ENCODE results near the gene ADGRL2.

Gene ADGRL2

DNA sequence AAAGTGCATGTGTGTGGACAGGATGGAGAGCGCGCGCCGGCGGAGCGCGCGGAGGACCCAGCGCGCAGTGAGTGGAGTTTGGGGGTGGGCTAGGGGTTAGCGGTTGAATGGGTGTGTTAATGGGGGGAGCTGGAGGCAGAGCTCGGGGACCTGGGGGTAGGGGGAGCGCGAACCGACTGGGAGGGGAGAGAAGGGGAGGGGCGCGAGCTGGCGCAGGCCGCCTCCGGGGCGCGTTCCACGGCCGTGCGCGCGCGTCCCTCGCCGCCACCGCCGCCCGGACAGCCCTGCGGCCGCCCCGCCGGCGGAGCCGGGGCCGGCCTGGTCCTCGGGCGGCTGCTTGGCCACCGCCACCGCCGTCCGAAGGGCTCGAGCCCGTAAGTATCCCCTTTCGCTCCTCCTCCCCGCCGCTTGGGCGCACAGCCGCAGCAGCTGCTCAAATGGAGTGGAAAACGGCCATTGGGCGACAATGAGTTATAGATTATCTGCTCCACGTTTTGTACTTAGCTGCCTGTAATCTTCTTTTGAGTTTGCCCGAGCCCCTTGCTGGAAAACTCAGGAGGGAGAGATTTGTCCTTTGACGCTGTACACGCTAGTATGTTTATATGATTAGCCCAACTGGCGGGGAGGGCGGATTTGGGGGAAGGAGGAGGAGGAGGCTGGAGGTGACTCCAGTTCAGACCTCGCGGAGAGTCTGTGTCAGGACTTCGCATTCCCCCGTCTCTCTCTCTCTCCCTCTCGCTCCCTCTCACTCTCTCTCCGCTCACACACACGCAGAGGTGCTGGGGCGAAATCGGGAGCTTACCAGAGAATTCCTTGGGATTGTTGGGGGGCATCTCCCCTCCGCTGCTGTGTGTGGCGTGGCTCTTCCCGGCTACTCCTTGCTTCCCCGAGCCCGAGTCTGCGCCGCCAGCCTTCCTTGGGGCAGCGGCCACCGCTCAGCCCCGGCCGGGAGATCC lies at the start of gene ADGRL2:
Gene ADGRL2, plus strand, starts transcription at position 240 of the 956 bp plus-strand sequence. CDS start 36,051 bp downstream, outside the sequence.
- in situ Hi-C loops (cut with HindIII; ENCODE audit: low sequenced_read_pairs) = no loop called here
- peak; percentile 76 for DNase-seq (ENCODE audit: low read depth)
- TF ChIP-seq, protein P1, sequence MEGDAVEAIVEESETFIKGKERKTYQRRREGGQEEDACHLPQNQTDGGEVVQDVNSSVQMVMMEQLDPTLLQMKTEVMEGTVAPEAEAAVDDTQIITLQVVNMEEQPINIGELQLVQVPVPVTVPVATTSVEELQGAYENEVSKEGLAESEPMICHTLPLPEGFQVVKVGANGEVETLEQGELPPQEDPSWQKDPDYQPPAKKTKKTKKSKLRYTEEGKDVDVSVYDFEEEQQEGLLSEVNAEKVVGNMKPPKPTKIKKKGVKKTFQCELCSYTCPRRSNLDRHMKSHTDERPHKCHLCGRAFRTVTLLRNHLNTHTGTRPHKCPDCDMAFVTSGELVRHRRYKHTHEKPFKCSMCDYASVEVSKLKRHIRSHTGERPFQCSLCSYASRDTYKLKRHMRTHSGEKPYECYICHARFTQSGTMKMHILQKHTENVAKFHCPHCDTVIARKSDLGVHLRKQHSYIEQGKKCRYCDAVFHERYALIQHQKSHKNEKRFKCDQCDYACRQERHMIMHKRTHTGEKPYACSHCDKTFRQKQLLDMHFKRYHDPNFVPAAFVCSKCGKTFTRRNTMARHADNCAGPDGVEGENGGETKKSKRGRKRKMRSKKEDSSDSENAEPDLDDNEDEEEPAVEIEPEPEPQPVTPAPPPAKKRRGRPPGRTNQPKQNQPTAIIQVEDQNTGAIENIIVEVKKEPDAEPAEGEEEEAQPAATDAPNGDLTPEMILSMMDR (IDR thresholded peaks at IDR 0.05; ENCODE audit: low read depth, low read length, missing control alignments) = no peak
- peak within 1 kb of the TSS; percentile 83 for H3K4me3 ChIP-seq (ENCODE audit: low read depth, low read length)

DNA sequence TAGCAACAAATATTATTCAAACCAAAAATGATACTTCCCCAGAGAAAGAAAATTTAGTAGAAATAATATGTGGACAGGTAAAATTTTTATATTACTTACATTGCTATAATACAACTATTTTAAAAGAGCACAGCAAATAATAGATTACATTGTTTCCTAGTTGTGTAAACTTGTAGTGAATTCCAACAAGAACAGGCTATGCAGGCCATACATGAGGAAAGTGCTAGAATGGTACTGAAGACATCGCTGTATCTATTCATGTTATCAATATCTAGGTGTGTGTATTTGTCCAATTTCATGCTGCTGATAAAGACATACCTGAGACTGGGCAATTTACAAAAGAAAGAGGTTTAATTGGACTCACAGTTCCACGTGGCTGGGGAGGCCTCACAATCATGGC lies 47.9 kb upstream of the ADGRL2 start:
- in situ Hi-C loops (cut with HindIII; ENCODE audit: low sequenced_read_pairs) = no loop called here
- DNase-seq (ENCODE audit: low read depth) = no peak
- TF ChIP-seq, protein P1 (IDR thresholded peaks at IDR 0.05; ENCODE audit: low read depth, low read length, missing control alignments) = no peak
- no peak overlapping the region for H3K4me3 ChIP-seq (ENCODE audit: low read depth, low read length)

DNA sequence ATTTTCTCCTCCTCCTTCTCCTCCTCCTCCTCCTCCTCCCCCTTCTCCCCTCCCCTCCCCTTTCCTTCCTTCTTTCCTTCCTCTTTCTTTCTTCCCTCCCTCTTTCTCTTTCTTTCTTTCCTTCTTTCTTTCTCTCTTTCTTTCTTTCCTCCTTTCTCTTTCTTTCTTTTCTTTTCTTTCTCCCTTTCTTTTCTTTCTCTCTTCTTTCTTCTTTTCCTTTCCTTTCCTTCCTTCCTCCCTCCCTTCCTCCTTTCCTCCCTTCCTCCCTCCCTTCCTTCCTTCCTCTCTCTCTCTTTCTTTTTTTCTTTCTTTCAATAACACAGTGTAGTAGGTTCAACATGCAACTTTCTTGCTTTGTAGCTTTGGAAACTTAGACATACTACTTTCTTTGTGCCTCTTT lies 46.3 kb upstream of the ADGRL2 start:
- in situ Hi-C loops (cut with HindIII; ENCODE audit: low sequenced_read_pairs) = no loop called here
- TF ChIP-seq, protein P1 (IDR thresholded peaks at IDR 0.05; ENCODE audit: low read depth, low read length, missing control alignments) = no peak
- no peak overlapping the region for H3K4me3 ChIP-seq (ENCODE audit: low read depth, low read length)
- DNase-seq (ENCODE audit: low read depth) = no peak

- TF ChIP-seq, protein P1 (IDR thresholded peaks at IDR 0.05; ENCODE audit: low read depth, low read length, missing control alignments) = no peak
- H3K4me3 ChIP-seq (ENCODE audit: low read depth, low read length) = no peak overlapping the region
- DNase-seq (ENCODE audit: low read depth) = peak; percentile 31
- in situ Hi-C loops (cut with HindIII; ENCODE audit: low sequenced_read_pairs) = no loop called here
Observed at GRCh38 chr1:81756872-81757271, 43.9 kb upstream of the ADGRL2 start.

- TF ChIP-seq, protein P1 (IDR thresholded peaks at IDR 0.05; ENCODE audit: low read depth, low read length, missing control alignments) = no peak
- in situ Hi-C loops (cut with HindIII; ENCODE audit: low sequenced_read_pairs) = no loop called here
- DNase-seq (ENCODE audit: low read depth) = no peak
- no peak overlapping the region for H3K4me3 ChIP-seq (ENCODE audit: low read depth, low read length)
Observed at GRCh38 chr1:81757398-81758020, 43.2 kb upstream of the ADGRL2 start.

- H3K4me3 ChIP-seq (ENCODE audit: low read depth, low read length) = no peak overlapping the region
- no peak for DNase-seq (ENCODE audit: low read depth)
- TF ChIP-seq, protein P1 (IDR thresholded peaks at IDR 0.05; ENCODE audit: low read depth, low read length, missing control alignments) = no peak
- in situ Hi-C loops (cut with HindIII; ENCODE audit: low sequenced_read_pairs) = no loop called here
Observed at GRCh38 chr1:81758181-81758580, 42.6 kb upstream of the ADGRL2 start.

Data from astrocyte of the cerebellum (primary cell).